ENCODE data around the gene OLIG1.

The OLIG1 gene

DNA sequence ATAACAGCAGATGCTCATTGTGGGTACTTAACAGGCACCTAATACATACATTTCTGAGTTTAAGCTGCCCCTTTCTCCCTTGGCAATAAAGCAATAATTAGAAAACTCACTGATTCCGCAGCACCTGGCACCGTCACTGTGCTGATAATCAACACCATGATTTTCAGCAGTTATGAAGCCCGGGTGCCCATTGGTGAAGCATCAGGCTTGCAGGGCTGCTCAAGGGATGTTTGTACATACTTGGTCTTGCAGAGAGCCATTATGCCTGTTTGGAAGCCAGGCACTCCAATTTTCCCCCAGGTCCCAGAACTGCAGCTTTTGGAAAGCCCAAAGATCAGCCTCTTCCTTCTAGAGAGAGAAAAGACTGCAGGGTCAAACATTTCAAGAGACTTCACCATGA is 44.3 kb downstream of the OLIG1 start:
- Histone ChIP-seq H3K27ac (no peak overlapping the region), H3K27me3 (replicated peaks) (peaks cover 72% of the 10 kb centered on the region), H3K4me3 (ENCODE audit: low read depth, low read length) (no peak overlapping the region), H3K36me3 (replicated peaks) (no peaks in the 10 kb centered on the region)
- DNase-seq, result no peak
- in situ Hi-C loops (cut with HindIII; ENCODE audit: low pct_ligation_motif_present, low sequenced_read_pairs), result no loop called here
- TF ChIP-seq, protein P1, sequence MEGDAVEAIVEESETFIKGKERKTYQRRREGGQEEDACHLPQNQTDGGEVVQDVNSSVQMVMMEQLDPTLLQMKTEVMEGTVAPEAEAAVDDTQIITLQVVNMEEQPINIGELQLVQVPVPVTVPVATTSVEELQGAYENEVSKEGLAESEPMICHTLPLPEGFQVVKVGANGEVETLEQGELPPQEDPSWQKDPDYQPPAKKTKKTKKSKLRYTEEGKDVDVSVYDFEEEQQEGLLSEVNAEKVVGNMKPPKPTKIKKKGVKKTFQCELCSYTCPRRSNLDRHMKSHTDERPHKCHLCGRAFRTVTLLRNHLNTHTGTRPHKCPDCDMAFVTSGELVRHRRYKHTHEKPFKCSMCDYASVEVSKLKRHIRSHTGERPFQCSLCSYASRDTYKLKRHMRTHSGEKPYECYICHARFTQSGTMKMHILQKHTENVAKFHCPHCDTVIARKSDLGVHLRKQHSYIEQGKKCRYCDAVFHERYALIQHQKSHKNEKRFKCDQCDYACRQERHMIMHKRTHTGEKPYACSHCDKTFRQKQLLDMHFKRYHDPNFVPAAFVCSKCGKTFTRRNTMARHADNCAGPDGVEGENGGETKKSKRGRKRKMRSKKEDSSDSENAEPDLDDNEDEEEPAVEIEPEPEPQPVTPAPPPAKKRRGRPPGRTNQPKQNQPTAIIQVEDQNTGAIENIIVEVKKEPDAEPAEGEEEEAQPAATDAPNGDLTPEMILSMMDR (IDR thresholded peaks at IDR 0.05; ENCODE audit: low read depth, low read length, missing control alignments), result no peak

DNA sequence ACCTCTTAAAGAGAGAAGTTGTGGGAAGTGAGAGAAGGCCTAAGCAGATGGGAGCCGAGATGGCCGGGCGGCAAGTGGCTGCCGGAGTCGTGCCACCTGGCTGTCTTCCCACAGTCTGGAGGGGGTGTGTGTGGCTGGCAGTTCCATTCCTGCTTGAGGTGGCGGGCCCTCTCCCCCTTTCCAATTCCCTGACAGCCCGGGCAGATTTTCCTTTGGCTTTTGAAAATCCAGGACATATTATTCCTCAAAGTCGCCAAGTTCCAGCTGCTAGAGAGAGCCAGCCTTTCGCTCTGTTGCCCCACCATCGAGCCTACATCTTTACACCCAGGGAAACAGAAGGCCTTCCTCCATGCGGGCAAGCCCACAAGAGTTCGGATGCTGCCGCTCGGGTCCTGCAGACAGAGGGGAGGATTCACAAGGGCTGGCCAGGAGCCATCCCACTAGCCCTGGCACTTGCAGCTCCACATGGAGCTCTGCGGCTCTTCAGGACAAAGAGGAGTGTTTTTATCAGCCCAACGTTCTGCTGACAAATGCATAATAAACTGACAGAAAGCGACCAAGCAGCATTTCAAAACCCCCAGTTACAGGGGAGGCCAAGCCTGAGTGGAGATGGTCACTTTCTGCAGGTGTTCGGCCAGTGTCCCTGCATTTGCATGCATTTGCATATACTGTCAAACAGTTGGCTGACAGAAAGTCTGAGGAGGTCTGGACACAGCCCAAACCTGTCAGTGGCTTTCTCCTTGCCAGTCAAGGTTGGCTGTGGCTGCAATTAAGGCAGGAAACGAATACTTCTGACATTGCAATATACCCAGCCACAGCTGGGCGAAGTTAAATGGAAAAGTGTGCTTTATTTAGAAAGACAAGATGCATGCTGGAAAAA is 45.9 kb downstream of the OLIG1 start:
- in situ Hi-C loops (cut with HindIII; ENCODE audit: low pct_ligation_motif_present, low sequenced_read_pairs), result no loop called here
- no peak overlapping the region for H3K4me3 ChIP-seq (ENCODE audit: low read depth, low read length)
- H3K27me3 ChIP-seq (replicated peaks), result peaks cover 65% of the 10 kb centered on the region
- no peak for DNase-seq
- TF ChIP-seq, protein P1 (IDR thresholded peaks at IDR 0.05; ENCODE audit: low read depth, low read length, missing control alignments), result no peak
- H3K27ac ChIP-seq, result no peak overlapping the region
- no peaks in the 10 kb centered on the region for H3K36me3 ChIP-seq (replicated peaks)

DNA sequence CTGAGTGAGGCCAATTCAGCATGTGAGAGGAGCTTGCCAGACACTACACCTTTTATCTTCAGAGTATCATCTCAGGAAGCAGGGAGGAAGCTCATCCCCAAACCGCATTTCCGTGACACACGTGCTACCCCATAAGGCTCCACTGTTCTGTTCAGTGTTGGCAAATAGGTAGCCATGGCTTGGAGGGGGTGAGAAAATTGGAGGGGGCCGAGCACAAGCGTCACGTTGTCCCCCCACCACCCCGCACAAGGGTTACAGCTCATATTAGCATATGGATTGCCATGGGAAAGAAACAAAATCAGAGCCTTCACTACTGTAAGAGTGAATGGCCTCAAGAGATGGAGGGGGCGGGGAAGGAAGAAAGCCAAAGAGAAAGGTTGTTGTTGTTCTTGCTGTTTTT is 46.7 kb downstream of the OLIG1 start:
- in situ Hi-C loops (cut with HindIII; ENCODE audit: low pct_ligation_motif_present, low sequenced_read_pairs), result no loop called here
- no peak overlapping the region for H3K4me3 ChIP-seq (ENCODE audit: low read depth, low read length)
- TF ChIP-seq, protein P1 (IDR thresholded peaks at IDR 0.05; ENCODE audit: low read depth, low read length, missing control alignments), result no peak
- peaks cover 63% of the 10 kb centered on the region for H3K27me3 ChIP-seq (replicated peaks)
- DNase-seq, result no peak
- no peak overlapping the region for H3K27ac ChIP-seq
- H3K36me3 ChIP-seq (replicated peaks), result no peaks in the 10 kb centered on the region

DNA sequence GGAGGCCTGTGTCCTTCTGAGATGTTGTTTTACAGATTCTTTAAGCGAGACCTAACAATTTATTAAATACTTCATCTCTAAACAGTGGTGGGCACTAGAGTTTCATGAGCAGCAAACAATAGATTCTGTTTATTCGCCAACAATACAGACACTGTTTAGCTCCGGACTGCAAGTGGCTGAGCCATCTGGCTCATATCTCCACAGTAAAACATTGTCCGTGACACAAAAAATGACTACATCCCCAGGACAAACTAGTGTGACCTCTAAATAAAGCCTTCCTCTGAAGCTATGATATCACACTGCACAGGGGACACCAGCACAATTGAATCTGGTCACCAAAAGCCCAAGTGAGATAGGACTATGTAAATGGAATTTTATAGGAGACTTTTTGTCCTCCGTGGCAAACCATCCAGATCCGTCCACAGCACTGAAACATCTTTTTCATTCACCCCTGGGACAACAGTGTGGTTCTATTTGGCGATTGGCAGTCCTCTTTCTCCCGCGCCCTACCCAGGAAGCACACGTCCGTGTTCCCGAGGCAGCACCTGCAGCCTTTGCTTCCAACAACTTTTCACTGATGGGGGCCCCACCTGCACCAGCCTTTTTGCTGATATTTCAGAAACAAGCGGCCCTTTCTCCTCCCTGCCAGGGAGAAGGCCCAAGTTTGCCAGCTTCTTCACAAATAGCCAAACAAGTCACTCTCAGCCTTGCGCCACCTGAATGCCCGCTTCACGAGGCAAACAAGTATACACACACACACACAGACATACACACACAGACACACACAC is 47.4 kb downstream of the OLIG1 start:
- in situ Hi-C loops (cut with HindIII; ENCODE audit: low pct_ligation_motif_present, low sequenced_read_pairs), result no loop called here
- no peak overlapping the region for H3K27ac ChIP-seq
- peaks cover 58% of the 10 kb centered on the region for H3K27me3 ChIP-seq (replicated peaks)
- TF ChIP-seq, protein P1 (IDR thresholded peaks at IDR 0.05; ENCODE audit: low read depth, low read length, missing control alignments), result no peak
- no peaks in the 10 kb centered on the region for H3K36me3 ChIP-seq (replicated peaks)
- no peak for DNase-seq
- no peak overlapping the region for H3K4me3 ChIP-seq (ENCODE audit: low read depth, low read length)

All from brain microvascular endothelial cell (primary cell).